Measurements from ENCODE around the gene RHBG. TPM values are rescaled to one million over a fixed set of nuclear protein-coding genes. Genes with fewer than 3 reads are reported as not detected.

The RHBG gene
- total and polyA plus RNA-seq, 8 donors = 2.2 to 4.9 (median 3.5) TPM; not detected in 2

DNA sequence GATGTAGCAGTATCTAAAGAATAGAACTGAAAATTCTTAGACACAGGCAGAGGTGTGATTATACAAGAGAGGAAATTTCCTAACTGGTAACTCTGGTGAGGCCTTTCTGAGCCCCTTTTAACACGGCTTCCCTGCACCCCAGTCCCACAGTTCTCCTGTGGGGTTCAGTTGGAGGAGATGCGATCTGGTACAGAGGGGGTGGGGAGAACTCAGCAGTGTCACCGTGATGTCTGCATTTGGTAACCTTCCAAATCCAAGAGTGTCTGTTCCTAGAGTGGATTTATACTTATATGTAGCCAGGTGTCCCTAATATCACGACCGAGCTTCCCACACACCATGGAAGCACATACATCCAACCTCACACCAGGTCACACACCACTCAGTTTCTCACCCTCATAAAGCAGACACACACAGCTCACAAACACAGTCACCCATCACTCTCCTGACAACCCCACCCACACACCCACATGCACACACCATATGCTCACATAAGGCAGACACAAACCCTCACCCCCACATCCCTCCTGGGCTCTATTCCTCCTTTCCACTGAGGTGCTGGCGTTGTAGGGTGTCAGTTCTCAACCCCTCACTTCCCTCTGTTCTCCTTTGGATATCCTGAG lies 48.5 kb downstream of the RHBG start:
- intact Hi-C loops (cut with DNase I) = no loop called here
- peaks cover 63 to 100% of the 10 kb centered on the region in 2 donors for H3K27me3 ChIP-seq
- H3K4me3 ChIP-seq = no peak overlapping the region

DNA sequence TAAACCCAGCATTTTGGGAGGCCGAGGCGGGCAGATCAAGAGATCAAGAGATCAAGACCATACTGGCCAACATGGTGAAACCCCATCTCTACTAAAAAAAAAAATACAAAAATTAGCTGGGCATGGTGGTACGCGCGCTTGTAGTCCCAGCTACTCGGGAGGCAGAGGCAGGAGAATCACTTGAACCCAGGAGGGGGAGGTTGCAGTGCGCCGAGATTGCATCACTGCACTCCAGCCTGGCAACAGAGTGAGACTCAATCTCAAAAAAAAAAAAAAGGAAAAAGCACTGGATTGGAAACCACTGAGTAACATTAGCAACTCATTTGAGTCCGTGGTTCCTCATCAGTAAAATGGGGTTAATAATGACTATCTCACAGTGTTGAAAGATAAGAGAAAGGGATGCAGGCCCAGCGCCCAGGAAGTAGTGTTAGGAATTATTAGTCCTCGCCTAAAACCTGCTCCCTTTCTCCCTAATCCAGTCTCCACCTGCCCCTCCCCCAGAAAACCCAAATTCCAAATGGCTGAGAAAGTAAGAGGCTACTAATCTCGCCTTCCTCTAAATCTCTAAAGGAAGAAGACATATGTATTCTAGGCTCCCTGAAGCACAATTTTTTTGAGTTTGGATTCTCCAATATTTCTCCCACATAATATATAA lies 49.5 kb downstream of the RHBG start:
- H3K36me3 ChIP-seq = no peaks in the 10 kb centered on the region
- no peak for DNase-seq
- no peak overlapping the region for H3K27ac ChIP-seq
- intact Hi-C loops (cut with DNase I) = no loop called here
- TF ChIP-seq, protein P1, sequence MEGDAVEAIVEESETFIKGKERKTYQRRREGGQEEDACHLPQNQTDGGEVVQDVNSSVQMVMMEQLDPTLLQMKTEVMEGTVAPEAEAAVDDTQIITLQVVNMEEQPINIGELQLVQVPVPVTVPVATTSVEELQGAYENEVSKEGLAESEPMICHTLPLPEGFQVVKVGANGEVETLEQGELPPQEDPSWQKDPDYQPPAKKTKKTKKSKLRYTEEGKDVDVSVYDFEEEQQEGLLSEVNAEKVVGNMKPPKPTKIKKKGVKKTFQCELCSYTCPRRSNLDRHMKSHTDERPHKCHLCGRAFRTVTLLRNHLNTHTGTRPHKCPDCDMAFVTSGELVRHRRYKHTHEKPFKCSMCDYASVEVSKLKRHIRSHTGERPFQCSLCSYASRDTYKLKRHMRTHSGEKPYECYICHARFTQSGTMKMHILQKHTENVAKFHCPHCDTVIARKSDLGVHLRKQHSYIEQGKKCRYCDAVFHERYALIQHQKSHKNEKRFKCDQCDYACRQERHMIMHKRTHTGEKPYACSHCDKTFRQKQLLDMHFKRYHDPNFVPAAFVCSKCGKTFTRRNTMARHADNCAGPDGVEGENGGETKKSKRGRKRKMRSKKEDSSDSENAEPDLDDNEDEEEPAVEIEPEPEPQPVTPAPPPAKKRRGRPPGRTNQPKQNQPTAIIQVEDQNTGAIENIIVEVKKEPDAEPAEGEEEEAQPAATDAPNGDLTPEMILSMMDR (IDR thresholded peaks at IDR 0.05) = no peak
- peaks cover 21 to 27% of the 10 kb centered on the region in 2 donors for H3K4me1 ChIP-seq
- no peaks in the 10 kb centered on the region for H3K9me3 ChIP-seq
- H3K4me3 ChIP-seq = no peak overlapping the region
- peaks cover 74 to 100% of the 10 kb centered on the region in 2 donors for H3K27me3 ChIP-seq
- no peak for ATAC-seq

More for the DNA sequence above, 48.5 kb downstream of the RHBG start:
- H3K9me3 ChIP-seq = no peaks in the 10 kb centered on the region
- DNase-seq (no peak), ATAC-seq (no peak)
- no peak overlapping the region for H3K27ac ChIP-seq
- TF ChIP-seq, protein P1 (IDR thresholded peaks at IDR 0.05) = no peak
- no peaks in the 10 kb centered on the region for H3K36me3 ChIP-seq
- peaks cover 21 to 27% of the 10 kb centered on the region in 2 donors for H3K4me1 ChIP-seq

DNA sequence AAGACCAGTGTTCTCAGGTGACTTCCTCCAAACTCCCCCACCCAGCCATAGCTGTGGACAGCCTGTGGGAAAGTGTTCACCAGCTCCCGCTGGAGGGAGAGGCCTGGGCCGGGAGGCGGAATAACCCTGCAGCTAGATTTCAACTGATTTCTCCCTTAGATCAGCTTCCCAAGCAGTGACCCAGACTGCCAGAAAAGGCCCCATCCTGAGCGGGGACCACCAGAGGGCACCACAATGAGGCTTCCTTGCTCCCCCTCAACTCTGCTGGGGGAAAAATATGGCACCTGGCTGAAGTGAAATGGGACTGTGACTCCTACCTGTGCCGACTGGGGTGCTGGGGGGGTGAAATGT lies 50.8 kb downstream of the RHBG start:
- TF ChIP-seq, protein P1 (IDR thresholded peaks at IDR 0.05) = no peak
- peaks cover 82 to 100% of the 10 kb centered on the region in 2 donors for H3K27me3 ChIP-seq
- peak overlapping the region in 1 of 2 donors; percentile 42 for H3K4me3 ChIP-seq

DNA sequence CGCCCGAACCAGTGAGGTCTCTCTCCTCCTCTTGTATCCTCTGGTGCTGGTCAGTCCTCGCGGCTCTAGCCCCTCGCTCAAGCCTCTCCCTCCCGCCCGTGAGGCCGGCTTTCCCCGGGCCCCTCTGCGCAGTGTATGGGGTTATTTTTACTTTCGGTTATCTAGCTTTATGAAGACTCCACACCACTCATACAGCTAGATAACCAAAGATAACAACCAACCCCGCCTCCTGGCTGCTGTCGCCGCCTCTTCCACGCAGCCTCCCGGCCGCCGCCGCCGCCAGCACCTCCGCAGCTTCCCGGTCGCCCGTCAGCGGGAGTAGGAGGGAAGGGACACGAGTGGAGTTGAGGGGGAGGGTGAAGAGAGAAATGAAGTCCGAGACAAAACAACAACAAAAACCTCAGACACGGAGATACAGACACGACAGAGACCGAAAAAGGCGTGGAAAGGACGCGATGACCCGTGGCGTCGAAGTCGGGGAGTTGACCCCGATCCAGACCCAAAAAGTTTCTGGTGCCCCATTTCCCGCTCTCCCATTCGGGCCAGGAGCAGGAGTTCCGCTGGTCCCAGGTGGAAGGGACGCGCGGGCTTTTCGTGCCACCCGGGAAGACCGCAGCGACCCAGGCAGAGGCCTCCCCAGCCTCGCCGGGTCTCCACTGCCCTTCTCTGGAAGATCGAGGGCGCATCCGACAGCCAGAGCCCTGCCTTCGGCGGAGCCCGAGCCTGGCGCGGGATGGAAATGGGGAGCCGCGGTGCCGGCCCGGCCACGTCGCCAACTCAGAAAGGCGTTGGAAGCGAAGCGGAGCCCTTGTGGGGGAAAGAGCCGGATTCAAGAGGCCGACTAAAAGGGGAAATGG lies 51.4 kb downstream of the RHBG start:
- peak overlapping the region in 1 of 2 donors; percentile 42 for H3K4me3 ChIP-seq
- ATAC-seq (peak; percentile 7), DNase-seq (no peak)
- H3K4me1 ChIP-seq = peaks cover 21 to 27% of the 10 kb centered on the region in 2 donors
- no peaks in the 10 kb centered on the region for H3K36me3 ChIP-seq
- H3K9me3 ChIP-seq = no peaks in the 10 kb centered on the region
- TF ChIP-seq, protein P1 (IDR thresholded peaks at IDR 0.05) = no peak
- no peak overlapping the region for H3K27ac ChIP-seq
- peaks cover 82 to 100% of the 10 kb centered on the region in 2 donors for H3K27me3 ChIP-seq
- intact Hi-C loops (cut with DNase I) = no loop called here

More for the DNA sequence above, 50.8 kb downstream of the RHBG start:
- ATAC-seq (no peak), DNase-seq (no peak)
- H3K36me3 ChIP-seq = no peaks in the 10 kb centered on the region
- no peak overlapping the region for H3K27ac ChIP-seq
- no peaks in the 10 kb centered on the region for H3K9me3 ChIP-seq
- H3K4me1 ChIP-seq = peaks cover 21 to 27% of the 10 kb centered on the region in 2 donors
- intact Hi-C loops (cut with DNase I) = no loop called here

All from left lung (tissue), 10 donors.